ENCODE results near the gene SFT2D3. TPM values are rescaled to one million over a fixed set of nuclear protein-coding genes. Genes with fewer than 3 reads are reported as not detected.

The SFT2D3 gene
- total RNA-seq, 2 donors from 2014 or later: 5.5 to 10.1 TPM

DNA sequence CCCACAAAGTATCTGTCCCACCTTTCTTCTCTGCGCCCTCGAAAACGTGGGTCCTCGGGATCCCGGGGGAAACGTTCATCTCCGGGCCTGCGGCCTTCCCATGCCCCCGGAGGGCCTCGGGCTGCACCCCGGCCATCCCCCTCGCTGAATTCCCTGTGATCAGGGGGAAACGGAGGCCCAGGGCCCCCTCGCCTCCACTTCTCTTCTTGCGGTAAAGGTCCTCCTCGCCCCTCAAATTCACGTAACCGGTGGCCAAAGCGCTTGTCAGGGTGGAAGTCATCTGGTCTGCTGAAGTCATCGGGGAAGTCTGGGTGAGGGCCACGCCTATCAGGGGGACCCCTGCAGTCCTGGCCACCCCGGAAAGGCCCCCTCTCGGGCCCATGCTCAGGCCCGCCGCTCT is 12.3 kb downstream of the SFT2D3 start:
- no peak overlapping the region for H3K27ac Mint-ChIP-seq

DNA sequence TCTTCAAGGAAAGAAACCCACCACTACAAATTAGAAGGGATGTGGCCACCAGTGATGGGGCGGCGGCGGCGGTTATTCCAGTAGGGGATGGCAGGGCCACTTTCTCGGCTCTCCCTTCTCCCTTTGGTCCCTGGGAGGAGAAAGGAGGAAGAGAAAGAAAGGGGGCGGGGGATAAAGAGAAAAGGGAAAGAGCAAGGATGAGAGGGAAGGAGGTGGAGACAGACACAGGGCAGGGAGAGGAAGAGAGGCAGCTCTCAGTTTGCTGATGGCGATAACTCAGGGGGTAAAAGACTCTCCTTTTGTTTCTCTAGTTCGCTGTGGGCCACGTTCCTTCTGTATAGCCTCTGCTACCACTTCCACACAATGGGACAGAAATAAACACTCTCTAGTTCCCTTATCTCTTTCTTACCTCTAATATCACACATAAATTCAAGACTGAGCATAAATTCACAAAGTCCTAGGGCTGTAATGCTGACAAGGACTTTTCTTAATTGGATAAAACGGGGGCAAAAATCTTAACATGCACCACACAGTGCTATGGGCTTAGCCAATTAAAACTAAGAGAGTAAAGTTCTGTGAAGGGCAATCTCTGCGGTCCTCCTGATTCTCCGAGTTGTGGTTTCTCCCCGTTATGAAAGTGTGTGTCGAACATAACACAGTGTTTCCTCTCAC is 14.6 kb downstream of the SFT2D3 start:
- H3K27ac ChIP-seq (ENCODE audit: low read depth, low read length): no peak overlapping the region
- H3K36me3 Mint-ChIP-seq (ENCODE audit: low read depth): peaks cover 63% of the 10 kb centered on the region
- no peaks in the 10 kb centered on the region for H3K9me3 ChIP-seq (ENCODE audit: control insufficient read depth, low read length)
- TF ChIP-seq, protein P1, sequence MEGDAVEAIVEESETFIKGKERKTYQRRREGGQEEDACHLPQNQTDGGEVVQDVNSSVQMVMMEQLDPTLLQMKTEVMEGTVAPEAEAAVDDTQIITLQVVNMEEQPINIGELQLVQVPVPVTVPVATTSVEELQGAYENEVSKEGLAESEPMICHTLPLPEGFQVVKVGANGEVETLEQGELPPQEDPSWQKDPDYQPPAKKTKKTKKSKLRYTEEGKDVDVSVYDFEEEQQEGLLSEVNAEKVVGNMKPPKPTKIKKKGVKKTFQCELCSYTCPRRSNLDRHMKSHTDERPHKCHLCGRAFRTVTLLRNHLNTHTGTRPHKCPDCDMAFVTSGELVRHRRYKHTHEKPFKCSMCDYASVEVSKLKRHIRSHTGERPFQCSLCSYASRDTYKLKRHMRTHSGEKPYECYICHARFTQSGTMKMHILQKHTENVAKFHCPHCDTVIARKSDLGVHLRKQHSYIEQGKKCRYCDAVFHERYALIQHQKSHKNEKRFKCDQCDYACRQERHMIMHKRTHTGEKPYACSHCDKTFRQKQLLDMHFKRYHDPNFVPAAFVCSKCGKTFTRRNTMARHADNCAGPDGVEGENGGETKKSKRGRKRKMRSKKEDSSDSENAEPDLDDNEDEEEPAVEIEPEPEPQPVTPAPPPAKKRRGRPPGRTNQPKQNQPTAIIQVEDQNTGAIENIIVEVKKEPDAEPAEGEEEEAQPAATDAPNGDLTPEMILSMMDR (conservative IDR thresholded peaks at IDR 0.05): no peak
- no peak overlapping the region for H3K4me3 Mint-ChIP-seq
- H3K9me3 Mint-ChIP-seq: no peaks in the 10 kb centered on the region
- no peak overlapping the region for H3K9ac ChIP-seq (ENCODE audit: extremely low read depth, low read length, poor library complexity, severe bottlenecking)
- no peaks in the 10 kb centered on the region for H3K27me3 ChIP-seq (ENCODE audit: control insufficient read depth, insufficient read depth, low read length, poor library complexity, severe bottlenecking)
- no peak overlapping the region for H3K4me3 ChIP-seq (ENCODE audit: low read length)
- 79 to 93% methylated on average over 8 to 14 of the region's 14 CpGs for WGBS, 2 experiments (ENCODE audit: insufficient coverage in 1 of 2, insufficient read length in 1 of 2)
- no peak for DNase-seq
- no peaks in the 10 kb centered on the region for H3K4me1 Mint-ChIP-seq
- H3K36me3 ChIP-seq (ENCODE audit: control insufficient read depth, insufficient read depth, low read length): peaks cover 82% of the 10 kb centered on the region
- peak overlapping the region; percentile 16 for H3K27ac Mint-ChIP-seq
- H3K27me3 Mint-ChIP-seq (ENCODE audit: insufficient read depth): no peaks in the 10 kb centered on the region
- no peaks in the 10 kb centered on the region for H3K4me1 ChIP-seq (ENCODE audit: control insufficient read depth, insufficient read depth, low read length)

More for the DNA sequence above, 12.3 kb downstream of the SFT2D3 start:
- no peak overlapping the region for H3K4me3 Mint-ChIP-seq
- no peaks in the 10 kb centered on the region for H3K4me1 ChIP-seq (ENCODE audit: control insufficient read depth, insufficient read depth, low read length)
- peaks cover 61% of the 10 kb centered on the region for H3K36me3 Mint-ChIP-seq (ENCODE audit: low read depth)
- TF ChIP-seq, protein P1 (conservative IDR thresholded peaks at IDR 0.05): no peak
- H3K36me3 ChIP-seq (ENCODE audit: control insufficient read depth, insufficient read depth, low read length): peaks cover 81% of the 10 kb centered on the region
- H3K27ac ChIP-seq (ENCODE audit: low read depth, low read length): peak overlapping the region; percentile 29
- H3K9me3 Mint-ChIP-seq: no peaks in the 10 kb centered on the region
- no peak overlapping the region for H3K9ac ChIP-seq (ENCODE audit: extremely low read depth, low read length, poor library complexity, severe bottlenecking)
- no peaks in the 10 kb centered on the region for H3K9me3 ChIP-seq (ENCODE audit: control insufficient read depth, low read length)
- no peak overlapping the region for H3K4me3 ChIP-seq (ENCODE audit: low read length)
- no peaks in the 10 kb centered on the region for H3K4me1 Mint-ChIP-seq
- no peaks in the 10 kb centered on the region for H3K27me3 Mint-ChIP-seq (ENCODE audit: insufficient read depth)
- no peaks in the 10 kb centered on the region for H3K27me3 ChIP-seq (ENCODE audit: control insufficient read depth, insufficient read depth, low read length, poor library complexity, severe bottlenecking)
- no peak for DNase-seq
- 93% methylated on average over 14 to 25 of the region's 25 CpGs for WGBS, 2 experiments (ENCODE audit: insufficient coverage in 1 of 2, insufficient read length in 1 of 2)

DNA sequence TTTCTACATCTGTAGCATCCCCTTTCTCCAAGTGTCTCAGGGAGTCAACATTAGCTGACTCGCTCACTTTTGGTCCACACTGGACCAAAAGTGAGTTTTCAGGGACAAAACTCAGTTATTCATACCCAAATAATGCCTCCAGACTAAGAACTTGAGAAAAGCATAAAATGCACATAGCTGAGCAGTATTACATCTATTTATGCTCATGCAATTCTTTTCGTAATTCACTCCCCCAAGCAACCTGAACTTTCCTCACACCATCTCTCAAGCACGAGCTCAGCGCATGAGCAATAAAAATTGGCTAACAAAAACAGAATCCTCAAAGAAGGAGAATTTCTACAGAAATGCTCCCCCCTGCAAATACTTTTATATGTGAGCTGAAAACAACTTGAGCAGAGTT is 17.0 kb downstream of the SFT2D3 start:
- H3K4me1 ChIP-seq (ENCODE audit: control insufficient read depth, insufficient read depth, low read length): no peaks in the 10 kb centered on the region
- H3K9me3 Mint-ChIP-seq: no peaks in the 10 kb centered on the region
- H3K9me3 ChIP-seq (ENCODE audit: control insufficient read depth, low read length): no peaks in the 10 kb centered on the region
- no peaks in the 10 kb centered on the region for H3K27me3 ChIP-seq (ENCODE audit: control insufficient read depth, insufficient read depth, low read length, poor library complexity, severe bottlenecking)
- 97 to 98% methylated on average over 4 of the region's 4 CpGs for WGBS, 2 experiments (ENCODE audit: insufficient coverage in 1 of 2, insufficient read length in 1 of 2)
- no peaks in the 10 kb centered on the region for H3K27me3 Mint-ChIP-seq (ENCODE audit: insufficient read depth)
- peaks cover 91% of the 10 kb centered on the region for H3K36me3 ChIP-seq (ENCODE audit: control insufficient read depth, insufficient read depth, low read length)
- TF ChIP-seq, protein P1 (conservative IDR thresholded peaks at IDR 0.05): no peak
- H3K9ac ChIP-seq (ENCODE audit: extremely low read depth, low read length, poor library complexity, severe bottlenecking): no peak overlapping the region
- H3K27ac Mint-ChIP-seq: no peak overlapping the region
- DNase-seq: no peak
- no peak overlapping the region for H3K4me3 ChIP-seq (ENCODE audit: low read length)
- H3K4me3 Mint-ChIP-seq: no peak overlapping the region
- H3K27ac ChIP-seq (ENCODE audit: low read depth, low read length): no peak overlapping the region
- no peaks in the 10 kb centered on the region for H3K4me1 Mint-ChIP-seq
- H3K36me3 Mint-ChIP-seq (ENCODE audit: low read depth): peaks cover 70% of the 10 kb centered on the region

All from endodermal cell (in vitro differentiated cells).